Tibial artery (tissue), 4 donors: Measurements from ENCODE around the gene ZNF428.

Source experiments
- DNase-seq, 2 donors: peaks; one replicate each; pipeline ENCODE4 v3.0.0-alpha.2; 2019
- H3K27ac ChIP-seq, 2 donors: fragments of 200-600 bp; sonication (generic) in 1 of 2; 1 replicate in 1 of 2; 2 replicates in 1 of 2; pipeline ENCODE4 v1.5.1; 2018 to 2019; ENCODE audit warnings: mild to moderate bottlenecking in 1 of 2
- H3K27me3 ChIP-seq, 2 donors: fragments of 200-600 bp; sonication (generic) in 1 of 2; one replicate each; pipeline versions ENCODE4 v1.5.1 to v1.6.0; 2016 to 2019
- H3K36me3 ChIP-seq, 3 donors: fragments of 200-600 bp; sonication (generic) in 2 of 3; one replicate each; pipeline ENCODE4 v1.5.1; 2016 to 2019; ENCODE audit warnings: mild to moderate bottlenecking in 2 of 3
- H3K4me1 ChIP-seq, 4 donors: fragments of 200-600 bp; sonication (generic) in 2 of 4; 1 replicate in 3 of 4; 2 replicates in 1 of 4; pipeline ENCODE4 v1.5.1; 2016 to 2019
- H3K4me3 ChIP-seq, 2 donors: fragments of 200-600 bp; sonication (generic) in 1 of 2; 1 replicate in 1 of 2; 2 replicates in 1 of 2; pipeline ENCODE4 v1.5.1; 2018 to 2019; ENCODE audit warnings: mild to moderate bottlenecking in 2 of 2
- H3K9me3 ChIP-seq, 3 donors: fragments of 200-600 bp; sonication (generic) in 1 of 3; one replicate each; pipeline ENCODE4 v1.5.1; 2016 to 2019
- CTCF ChIP-seq, 2 experiments: fragments of 200-600 bp in 1 of 2; fragments of 450-650 bp in 1 of 2; IDR thresholded peaks; one replicate each; pipeline ENCODE4 v1.5.1; 2017 to 2019; ENCODE audit warnings: antibody characterized with exemption in 2 of 2, mild to moderate bottlenecking in 1 of 2, moderate library complexity in 1 of 2
- intact Hi-C: fragments of 100-400 bp; cut with DNase I; formaldehyde crosslinking; loops from one replicate; pipeline ENCODE4 v1.15.0; 2023; ENCODE audit warnings: low total_unique reads

Gene ZNF428

GRCh38 chr19:43594710-43595604, 24.5 kb downstream of the ZNF428 start:
- peak overlapping the region; percentile 90 to 96 for H3K27ac ChIP-seq
- peak; percentile 31 to 43 for TF ChIP-seq CTCF (IDR thresholded peaks at IDR 0.05)
- H3K4me1 ChIP-seq: peaks cover 0 to 47% (median 38%) of the 10 kb centered on the region in 4 donors
- H3K36me3 ChIP-seq: peaks cover 24 to 66% (median 40%) of the 10 kb centered on the region in 3 donors
- no peaks in the 10 kb centered on the region for H3K27me3 ChIP-seq
- peak overlapping the region; percentile 67 to 80 for H3K4me3 ChIP-seq
- intact Hi-C loops: loop anchor here (5.0 kb wide), 1 partner anchor 68 kb away; the partner anchor contains the start of gene ETHE1
- no peaks in the 10 kb centered on the region for H3K9me3 ChIP-seq
- DNase-seq: no peak

- Histone ChIP-seq H3K4me3 (peak overlapping the region; percentile 67 to 80), H3K9me3 (no peaks in the 10 kb centered on the region), H3K36me3 (peaks cover 20 to 66% (median 32%) of the 10 kb centered on the region in 3 donors), H3K4me1 (peaks cover 0 to 47% (median 38%) of the 10 kb centered on the region in 4 donors), H3K27me3 (no peaks in the 10 kb centered on the region), H3K27ac (peak overlapping the region; percentile 11 to 90)
- no peak for TF ChIP-seq CTCF (IDR thresholded peaks at IDR 0.05)
- DNase-seq: no peak
- intact Hi-C loops: no loop called here
These were observed 25.2 kb downstream of the ZNF428 start for GRCh38 chr19:43594081-43594697.

GRCh38 chr19:43592800-43593350, 26.6 kb downstream of the ZNF428 start:
- H3K9me3 ChIP-seq: no peaks in the 10 kb centered on the region
- H3K27ac ChIP-seq: no peak overlapping the region
- peaks cover 16 to 62% (median 25%) of the 10 kb centered on the region in 3 donors for H3K36me3 ChIP-seq
- DNase-seq: no peak
- no peaks in the 10 kb centered on the region for H3K27me3 ChIP-seq
- H3K4me1 ChIP-seq: peaks cover 0 to 40% (median 35%) of the 10 kb centered on the region in 4 donors
- no peak for TF ChIP-seq CTCF (IDR thresholded peaks at IDR 0.05)
- intact Hi-C loops: no loop called here
- H3K4me3 ChIP-seq: no peak overlapping the region

- H3K4me1 ChIP-seq: peaks cover 0 to 32% (median 27%) of the 10 kb centered on the region in 4 donors
- no peaks in the 10 kb centered on the region for H3K9me3 ChIP-seq
- peaks cover 16 to 62% (median 25%) of the 10 kb centered on the region in 3 donors for H3K36me3 ChIP-seq
- intact Hi-C loops: no loop called here
- no peak overlapping the region for H3K27ac ChIP-seq
- no peak for DNase-seq
- H3K27me3 ChIP-seq: no peaks in the 10 kb centered on the region
- TF ChIP-seq CTCF (IDR thresholded peaks at IDR 0.05): no peak
- H3K4me3 ChIP-seq: no peak overlapping the region
These were observed 27.3 kb downstream of the ZNF428 start for GRCh38 chr19:43591904-43592772.

GRCh38 chr19:43589678-43590077, 29.8 kb downstream of the ZNF428 start:
- Histone ChIP-seq H3K9me3 (no peaks in the 10 kb centered on the region), H3K4me1 (peaks cover 0 to 18% (median 15%) of the 10 kb centered on the region in 4 donors), H3K36me3 (peaks cover 16 to 61% (median 25%) of the 10 kb centered on the region in 3 donors), H3K4me3 (no peak overlapping the region), H3K27ac (no peak overlapping the region), H3K27me3 (no peaks in the 10 kb centered on the region)
- TF ChIP-seq CTCF (IDR thresholded peaks at IDR 0.05): no peak
- intact Hi-C loops: no loop called here
- DNase-seq: no peak
